22Rv1 (cell line): ENCODE results near the gene ACSF3.

Experiments
- H3K27ac ChIP-seq: fragments of 450-650 bp; 2 replicates; pipeline ENCODE4 v1.5.1; 2017
- CTCF ChIP-seq: fragments of 450-650 bp; IDR thresholded peaks from 2 replicates; pipeline ENCODE4 v1.5.1; 2017; ENCODE audit warnings: mild to moderate bottlenecking
- ZFX ChIP-seq: fragments of 450-650 bp; IDR thresholded peaks from 2 replicates; pipeline ENCODE4 v1.6.1; 2017; ENCODE audit warnings: antibody characterized with exemption, borderline replicate concordance

Gene ACSF3

GRCh38 chr16:89055894-89056555, 37.6 kb upstream of the ACSF3 start:
- TF ChIP-seq CTCF (no peak), ZFX (no peak)
- no peak overlapping the region for H3K27ac ChIP-seq

- no peak overlapping the region for H3K27ac ChIP-seq
- no peak for TF ChIP-seq CTCF
- TF ChIP-seq ZFX: no peak
These were observed 37.1 kb upstream of the ACSF3 start for GRCh38 chr16:89056592-89056991.

GRCh38 chr16:89057738-89058137, 35.9 kb upstream of the ACSF3 start:
- no peak overlapping the region for H3K27ac ChIP-seq

GRCh38 chr16:89058812-89059211, 34.8 kb upstream of the ACSF3 start:
- TF ChIP-seq CTCF (no peak), ZFX (no peak)
- no peak overlapping the region for H3K27ac ChIP-seq

More at GRCh38 chr16:89057738-89058137, 35.9 kb upstream of the ACSF3 start:
- TF ChIP-seq ZFX (no peak), CTCF (no peak)

- TF ChIP-seq ZFX: no peak
- no peak for TF ChIP-seq CTCF
- H3K27ac ChIP-seq: no peak overlapping the region
These were observed 33.4 kb upstream of the ACSF3 start for GRCh38 chr16:89060207-89060794.

- no peak overlapping the region for H3K27ac ChIP-seq
- TF ChIP-seq ZFX (no peak), CTCF (no peak)
These were observed 32.6 kb upstream of the ACSF3 start for GRCh38 chr16:89061086-89061485.

- no peak overlapping the region for H3K27ac ChIP-seq
- TF ChIP-seq CTCF (no peak), ZFX (no peak)
These were observed 31.9 kb upstream of the ACSF3 start for GRCh38 chr16:89061590-89062380.
